Erythroblast (primary cell): ENCODE measurements around the gene PSME3IP1.

ENCODE experiments used
- GATA1 ChIP-seq: IDR thresholded peaks from 2 replicates; pipeline ENCODE4 v1.6.1; 2011; ENCODE audit warnings: low read depth, mild to moderate bottlenecking, control low read depth, low read length, moderate library complexity
- POLR2A ChIP-seq: IDR thresholded peaks from 2 replicates; pipeline ENCODE4 v1.6.1; 2011; ENCODE audit warnings: mild to moderate bottlenecking, low read length

DNA sequence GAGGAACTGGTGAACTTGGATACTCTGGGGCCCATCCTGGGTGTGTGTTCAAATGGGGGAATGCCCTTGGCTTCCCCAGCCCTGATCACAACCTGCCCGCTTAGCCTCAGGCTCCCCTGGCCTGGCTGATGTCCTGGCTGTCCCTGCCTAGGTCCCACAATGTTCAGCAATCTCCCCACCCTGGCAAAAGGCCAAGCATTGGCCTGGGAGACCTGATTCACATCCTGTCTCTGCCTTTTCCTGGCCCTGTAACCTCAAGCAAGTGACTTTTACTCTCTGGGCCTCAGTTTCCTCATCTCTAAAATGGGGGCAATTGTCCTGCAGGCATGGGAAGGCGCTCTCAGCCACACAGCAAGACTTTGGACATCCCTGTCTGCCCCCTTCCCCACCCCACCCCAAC, 79.1 kb downstream of the PSME3IP1 start:
- TF ChIP-seq POLR2A (no peak), GATA1 (no peak)
